Measurements from ENCODE around the gene HMCN2. TPM values are rescaled to one million over a fixed set of nuclear protein-coding genes. Genes with fewer than 3 reads are reported as not detected.

Gene HMCN2
- total and polyA plus RNA-seq, 5 donors from 2014 or later: not detected

DNA sequence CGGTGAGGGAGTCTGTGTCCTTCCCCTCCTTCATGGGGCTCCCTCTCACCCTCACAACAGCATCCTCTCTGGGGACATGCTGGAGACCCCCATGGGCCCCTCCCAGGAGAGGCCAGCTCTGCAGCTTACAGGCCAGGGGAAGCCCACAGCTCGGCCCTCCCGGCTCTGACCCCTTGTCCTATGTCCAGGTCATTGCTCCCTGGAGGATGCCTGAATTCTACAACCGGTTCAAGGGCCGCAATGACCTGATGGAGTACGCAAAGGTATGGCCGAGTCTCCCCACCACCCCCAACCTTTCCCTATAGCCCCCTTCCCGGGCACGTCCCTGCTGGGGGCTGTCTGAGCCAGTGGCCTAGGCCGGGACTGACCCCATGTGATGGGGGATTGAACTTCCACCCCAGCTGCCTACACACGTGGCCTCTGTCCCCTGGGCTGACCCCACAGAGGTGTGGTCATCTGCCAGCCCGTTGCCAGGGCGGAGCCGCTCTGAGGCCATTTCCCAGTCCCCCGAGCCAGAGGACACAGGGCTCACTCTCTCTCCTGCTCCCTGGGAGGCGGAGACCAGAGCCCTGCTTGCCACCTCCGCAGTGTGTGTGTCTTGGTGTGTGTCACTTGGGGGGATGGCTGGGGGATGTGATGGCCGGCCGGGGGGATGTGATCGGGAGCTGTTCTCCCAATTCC is 201.1 kb downstream of the HMCN2 start:
- Histone ChIP-seq H3K27ac (ENCODE audit: insufficient read depth, low read length, poor library complexity, severe bottlenecking) (no peak overlapping the region), H3K27me3 (ENCODE audit: control insufficient read depth, insufficient read depth, low read length) (no peaks in the 10 kb centered on the region), H3K36me3 (ENCODE audit: control insufficient read depth, insufficient read depth, low read length) (no peaks in the 10 kb centered on the region), H3K9me3 (ENCODE audit: control insufficient read depth in 2 of 2, low read length in 2 of 2) (no peaks in the 10 kb centered on the region), H3K4me1 (ENCODE audit: control insufficient read depth, insufficient read depth, low read length, poor library complexity, severe bottlenecking) (no peaks in the 10 kb centered on the region), H3K4me3 (ENCODE audit: low read depth, low read length) (no peak overlapping the region)
- Mint-ChIP-seq H3K9me3 (peaks cover 0 to 3% (median 0%) of the 10 kb centered on the region in 7 donors), H3K27ac (no peak overlapping the region), H3K27me3 (peaks cover 31% of the 10 kb centered on the region), H3K4me1 (no peaks in the 10 kb centered on the region), H3K4me3 (no peak overlapping the region), H3K36me3 (no peaks in the 10 kb centered on the region)
- no peak for DNase-seq
- ATAC-seq (ENCODE audit: low read depth in 2 of 2): no peak

DNA sequence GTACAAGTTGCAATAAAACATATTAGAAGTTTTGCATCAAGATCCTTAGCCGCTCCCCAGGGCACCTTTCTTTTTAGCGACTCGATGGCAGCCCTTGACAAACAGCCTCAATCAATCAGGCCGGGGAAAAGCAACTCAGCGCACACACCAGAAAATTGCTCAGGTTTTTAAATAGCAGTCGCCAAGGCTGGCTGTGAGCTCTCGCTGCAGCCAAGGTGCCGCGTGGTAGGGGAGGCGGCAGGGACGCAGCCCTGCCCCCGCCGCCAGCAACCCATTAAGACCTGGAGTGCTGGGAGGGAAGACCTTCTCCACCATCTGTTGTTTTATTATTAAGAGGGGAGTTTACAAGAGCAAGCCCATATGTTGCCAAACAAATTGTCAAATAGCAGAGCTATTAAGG is 201.8 kb downstream of the HMCN2 start:
- DNase-seq (no peak), ATAC-seq (ENCODE audit: low read depth in 2 of 2) (no peak)
- Mint-ChIP-seq H3K27me3 (peaks cover 36% of the 10 kb centered on the region), H3K4me3 (peak overlapping the region in 1 of 4 donors; percentile 47), H3K27ac (no peak overlapping the region), H3K4me1 (no peaks in the 10 kb centered on the region), H3K36me3 (no peaks in the 10 kb centered on the region), H3K9me3 (peaks cover 0 to 3% (median 0%) of the 10 kb centered on the region in 7 donors)
- no peaks in the 10 kb centered on the region for H3K27me3 ChIP-seq (ENCODE audit: control insufficient read depth, insufficient read depth, low read length)
- H3K4me3 ChIP-seq (ENCODE audit: low read depth, low read length): no peak overlapping the region
- H3K27ac ChIP-seq (ENCODE audit: insufficient read depth, low read length, poor library complexity, severe bottlenecking): no peak overlapping the region
- no peaks in the 10 kb centered on the region for H3K9me3 ChIP-seq (ENCODE audit: control insufficient read depth in 2 of 2, low read length in 2 of 2)
- no peaks in the 10 kb centered on the region for H3K36me3 ChIP-seq (ENCODE audit: control insufficient read depth, insufficient read depth, low read length)
- H3K4me1 ChIP-seq (ENCODE audit: control insufficient read depth, insufficient read depth, low read length, poor library complexity, severe bottlenecking): no peaks in the 10 kb centered on the region

DNA sequence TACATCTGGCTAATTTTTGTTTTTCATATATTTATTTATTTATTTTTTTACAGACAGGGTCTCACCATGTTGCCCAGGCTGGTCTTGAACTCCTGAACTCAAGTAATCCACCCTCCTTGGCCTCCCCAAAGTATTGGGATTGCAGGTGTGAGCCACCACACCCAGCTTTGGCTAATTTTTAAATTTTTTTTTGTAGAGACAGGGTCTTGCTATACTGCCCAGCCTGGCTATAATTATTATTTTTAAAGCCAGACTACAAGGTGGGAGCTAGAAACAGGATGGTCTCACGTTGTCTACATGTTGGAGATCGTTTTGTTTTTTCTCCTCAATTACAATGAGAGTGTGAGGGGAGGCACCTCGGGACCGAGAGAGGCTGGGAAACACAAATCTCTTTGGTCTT is 203.0 kb downstream of the HMCN2 start:
- peaks cover 41% of the 10 kb centered on the region for H3K27me3 Mint-ChIP-seq
- peaks cover 0 to 3% (median 0%) of the 10 kb centered on the region in 7 donors for H3K9me3 Mint-ChIP-seq
- Histone ChIP-seq H3K4me3 (ENCODE audit: low read depth, low read length) (no peak overlapping the region), H3K9me3 (ENCODE audit: control insufficient read depth in 2 of 2, low read length in 2 of 2) (no peaks in the 10 kb centered on the region), H3K36me3 (ENCODE audit: control insufficient read depth, insufficient read depth, low read length) (no peaks in the 10 kb centered on the region), H3K27me3 (ENCODE audit: control insufficient read depth, insufficient read depth, low read length) (no peaks in the 10 kb centered on the region), H3K4me1 (ENCODE audit: control insufficient read depth, insufficient read depth, low read length, poor library complexity, severe bottlenecking) (no peaks in the 10 kb centered on the region), H3K27ac (ENCODE audit: insufficient read depth, low read length, poor library complexity, severe bottlenecking) (no peak overlapping the region)
- no peaks in the 10 kb centered on the region for H3K36me3 Mint-ChIP-seq
- peaks cover 0 to 2% (median 0%) of the 10 kb centered on the region in 4 donors for H3K4me1 Mint-ChIP-seq
- DNase-seq (no peak), ATAC-seq (ENCODE audit: low read depth in 2 of 2) (no peak)
- H3K4me3 Mint-ChIP-seq: no peak overlapping the region
- H3K27ac Mint-ChIP-seq: no peak overlapping the region

GRCh38 chr9:130470269-130470668 is 204.7 kb downstream of the HMCN2 start:
- no peak overlapping the region for H3K27ac ChIP-seq (ENCODE audit: insufficient read depth, low read length, poor library complexity, severe bottlenecking)
- no peaks in the 10 kb centered on the region for H3K9me3 ChIP-seq (ENCODE audit: control insufficient read depth in 2 of 2, low read length in 2 of 2)
- Mint-ChIP-seq H3K4me3 (no peak overlapping the region), H3K27ac (no peak overlapping the region), H3K9me3 (peaks cover 0 to 3% (median 0%) of the 10 kb centered on the region in 7 donors), H3K27me3 (peaks cover 50% of the 10 kb centered on the region), H3K36me3 (no peaks in the 10 kb centered on the region), H3K4me1 (peaks cover 0 to 3% (median 0%) of the 10 kb centered on the region in 4 donors)
- no peak for DNase-seq
- no peaks in the 10 kb centered on the region for H3K36me3 ChIP-seq (ENCODE audit: control insufficient read depth, insufficient read depth, low read length)
- ATAC-seq (ENCODE audit: low read depth in 2 of 2): no peak
- no peaks in the 10 kb centered on the region for H3K4me1 ChIP-seq (ENCODE audit: control insufficient read depth, insufficient read depth, low read length, poor library complexity, severe bottlenecking)
- H3K27me3 ChIP-seq (ENCODE audit: control insufficient read depth, insufficient read depth, low read length): no peaks in the 10 kb centered on the region
- no peak overlapping the region for H3K4me3 ChIP-seq (ENCODE audit: low read depth, low read length)

DNA sequence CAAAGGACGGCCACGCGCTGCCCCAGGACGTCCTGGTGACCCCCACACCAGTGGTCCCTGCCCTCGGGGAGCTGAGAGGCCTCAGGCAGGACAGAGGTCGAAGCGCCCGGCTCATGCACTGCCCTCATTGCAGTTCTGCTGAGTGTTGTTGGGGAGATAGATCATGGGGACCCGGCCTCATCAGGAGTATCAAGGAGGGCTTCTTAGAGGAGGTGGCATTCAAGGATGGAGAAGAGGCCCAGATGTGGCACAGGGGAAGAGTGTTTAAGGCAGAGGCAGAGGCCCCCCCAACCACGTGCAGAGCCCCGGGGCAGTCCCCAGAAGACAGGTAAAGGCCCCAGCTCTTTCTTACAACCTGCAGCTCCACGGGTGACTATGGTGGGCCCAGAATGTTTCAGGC is 205.4 kb downstream of the HMCN2 start:
- no peaks in the 10 kb centered on the region for H3K36me3 Mint-ChIP-seq
- Histone ChIP-seq H3K4me3 (ENCODE audit: low read depth, low read length) (no peak overlapping the region), H3K27ac (ENCODE audit: insufficient read depth, low read length, poor library complexity, severe bottlenecking) (no peak overlapping the region), H3K27me3 (ENCODE audit: control insufficient read depth, insufficient read depth, low read length) (no peaks in the 10 kb centered on the region), H3K4me1 (ENCODE audit: control insufficient read depth, insufficient read depth, low read length, poor library complexity, severe bottlenecking) (no peaks in the 10 kb centered on the region), H3K36me3 (ENCODE audit: control insufficient read depth, insufficient read depth, low read length) (no peaks in the 10 kb centered on the region), H3K9me3 (ENCODE audit: control insufficient read depth in 2 of 2, low read length in 2 of 2) (no peaks in the 10 kb centered on the region)
- no peak for DNase-seq
- no peak for ATAC-seq (ENCODE audit: low read depth in 2 of 2)
- peaks cover 0 to 3% (median 0%) of the 10 kb centered on the region in 4 donors for H3K4me1 Mint-ChIP-seq
- H3K4me3 Mint-ChIP-seq: no peak overlapping the region
- H3K27ac Mint-ChIP-seq: no peak overlapping the region
- peaks cover 53% of the 10 kb centered on the region for H3K27me3 Mint-ChIP-seq
- H3K9me3 Mint-ChIP-seq: peaks cover 0 to 3% (median 0%) of the 10 kb centered on the region in 7 donors

- no peaks in the 10 kb centered on the region for H3K36me3 ChIP-seq (ENCODE audit: control insufficient read depth, insufficient read depth, low read length)
- no peaks in the 10 kb centered on the region for H3K4me1 ChIP-seq (ENCODE audit: control insufficient read depth, insufficient read depth, low read length, poor library complexity, severe bottlenecking)
- no peaks in the 10 kb centered on the region for H3K36me3 Mint-ChIP-seq
- H3K27me3 ChIP-seq (ENCODE audit: control insufficient read depth, insufficient read depth, low read length): no peaks in the 10 kb centered on the region
- ATAC-seq (ENCODE audit: low read depth in 2 of 2) (no peak), DNase-seq (no peak)
- H3K27ac Mint-ChIP-seq: no peak overlapping the region
- H3K4me3 Mint-ChIP-seq: no peak overlapping the region
- peaks cover 0 to 3% (median 0%) of the 10 kb centered on the region in 4 donors for H3K4me1 Mint-ChIP-seq
- no peak overlapping the region for H3K4me3 ChIP-seq (ENCODE audit: low read depth, low read length)
- H3K27me3 Mint-ChIP-seq: peaks cover 51% of the 10 kb centered on the region
- H3K9me3 ChIP-seq (ENCODE audit: control insufficient read depth in 2 of 2, low read length in 2 of 2): no peaks in the 10 kb centered on the region
- H3K27ac ChIP-seq (ENCODE audit: insufficient read depth, low read length, poor library complexity, severe bottlenecking): no peak overlapping the region
- H3K9me3 Mint-ChIP-seq: peaks cover 0 to 3% (median 0%) of the 10 kb centered on the region in 7 donors
Measured at GRCh38 chr9:130471411-130472183, 206.0 kb downstream of the HMCN2 start.

- Mint-ChIP-seq H3K36me3 (no peaks in the 10 kb centered on the region), H3K27me3 (peaks cover 48% of the 10 kb centered on the region), H3K9me3 (no peaks in the 10 kb centered on the region), H3K27ac (no peak overlapping the region), H3K4me1 (peaks cover 0 to 3% (median 0%) of the 10 kb centered on the region in 4 donors), H3K4me3 (no peak overlapping the region)
- H3K36me3 ChIP-seq (ENCODE audit: control insufficient read depth, insufficient read depth, low read length): no peaks in the 10 kb centered on the region
- no peaks in the 10 kb centered on the region for H3K27me3 ChIP-seq (ENCODE audit: control insufficient read depth, insufficient read depth, low read length)
- no peaks in the 10 kb centered on the region for H3K4me1 ChIP-seq (ENCODE audit: control insufficient read depth, insufficient read depth, low read length, poor library complexity, severe bottlenecking)
- no peak overlapping the region for H3K27ac ChIP-seq (ENCODE audit: insufficient read depth, low read length, poor library complexity, severe bottlenecking)
- DNase-seq (no peak), ATAC-seq (ENCODE audit: low read depth in 2 of 2) (no peak)
- no peak overlapping the region for H3K4me3 ChIP-seq (ENCODE audit: low read depth, low read length)
- H3K9me3 ChIP-seq (ENCODE audit: control insufficient read depth in 2 of 2, low read length in 2 of 2): no peaks in the 10 kb centered on the region
Measured at GRCh38 chr9:130472184-130472705, 206.7 kb downstream of the HMCN2 start.
